Measurements from ENCODE around the gene SNX21. TPM values are rescaled to one million over a fixed set of nuclear protein-coding genes. Genes with fewer than 3 reads are reported as not detected.
A peak's percentile ranks its signal among the peaks of the same experiment; 100 is the strongest.

Gene SNX21
- total and polyA plus RNA-seq, 4 donors: 15.9 to 34.4 (median 23.5) TPM

DNA sequence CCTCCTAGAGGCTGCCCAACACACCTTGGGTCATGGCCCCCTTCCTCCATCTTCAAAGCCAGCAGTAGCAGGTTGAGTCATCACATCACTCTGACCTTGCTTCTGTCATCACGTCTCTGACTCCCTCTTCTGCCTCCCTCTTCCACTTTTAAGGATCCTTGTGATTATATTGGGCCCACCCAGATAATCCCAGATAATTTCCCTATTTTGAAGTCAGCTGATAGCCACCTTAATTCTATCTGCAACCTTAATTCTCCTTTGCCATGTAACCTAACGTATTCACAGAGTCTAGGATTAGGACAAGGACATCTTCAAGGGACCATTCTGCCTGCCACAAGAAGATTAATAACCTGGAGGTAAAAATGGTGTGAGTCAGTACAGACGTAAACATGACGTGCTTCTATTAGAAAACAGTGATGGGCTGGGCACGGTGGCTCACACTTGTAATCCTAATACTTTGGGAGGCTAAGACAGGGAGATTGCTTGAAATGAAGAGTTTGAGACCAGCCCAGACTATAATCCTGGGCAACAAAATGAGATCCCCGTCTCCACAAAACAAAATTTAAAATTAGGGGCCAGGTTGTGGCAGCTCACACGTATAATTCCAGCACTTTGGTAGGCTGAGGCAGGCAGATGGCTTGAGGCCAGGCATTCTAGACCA is 27.1 kb downstream of the SNX21 start:
- Histone ChIP-seq H3K9ac (ENCODE audit: insufficient read depth in 1 of 2, low read length in 2 of 2) (no peak overlapping the region), H3K27ac (ENCODE audit: low read depth in 1 of 2, low read length in 1 of 2) (no peak overlapping the region), H3K4me1 (ENCODE audit: control insufficient read depth in 5 of 5, insufficient read depth in 5 of 5, low read length in 5 of 5) (peaks cover 2 to 19% (median 12%) of the 10 kb centered on the region in 5 donors), H3K27me3 (ENCODE audit: control insufficient read depth in 3 of 3, insufficient read depth in 3 of 3, low read length in 2 of 3) (no peaks in the 10 kb centered on the region), H3K36me3 (ENCODE audit: control insufficient read depth in 4 of 4, insufficient read depth in 4 of 4, low read length in 4 of 4) (peaks cover 0 to 4% (median 0%) of the 10 kb centered on the region in 4 donors), H3K4me3 (no peak overlapping the region), H3K9me3 (ENCODE audit: control insufficient read depth in 4 of 4, insufficient read depth in 3 of 4, low read length in 3 of 4) (no peaks in the 10 kb centered on the region)
- DNase-seq (no peak), ATAC-seq (ENCODE audit: insufficient read depth, low FRiP score) (no peak)
- 63 to 78% methylated on average over 7 of the region's 7 CpGs for WGBS, 2 donors
- no peak for TF ChIP-seq CTCF (IDR thresholded peaks at IDR 0.05; ENCODE audit: control extremely low read depth, extremely low read depth)

DNA sequence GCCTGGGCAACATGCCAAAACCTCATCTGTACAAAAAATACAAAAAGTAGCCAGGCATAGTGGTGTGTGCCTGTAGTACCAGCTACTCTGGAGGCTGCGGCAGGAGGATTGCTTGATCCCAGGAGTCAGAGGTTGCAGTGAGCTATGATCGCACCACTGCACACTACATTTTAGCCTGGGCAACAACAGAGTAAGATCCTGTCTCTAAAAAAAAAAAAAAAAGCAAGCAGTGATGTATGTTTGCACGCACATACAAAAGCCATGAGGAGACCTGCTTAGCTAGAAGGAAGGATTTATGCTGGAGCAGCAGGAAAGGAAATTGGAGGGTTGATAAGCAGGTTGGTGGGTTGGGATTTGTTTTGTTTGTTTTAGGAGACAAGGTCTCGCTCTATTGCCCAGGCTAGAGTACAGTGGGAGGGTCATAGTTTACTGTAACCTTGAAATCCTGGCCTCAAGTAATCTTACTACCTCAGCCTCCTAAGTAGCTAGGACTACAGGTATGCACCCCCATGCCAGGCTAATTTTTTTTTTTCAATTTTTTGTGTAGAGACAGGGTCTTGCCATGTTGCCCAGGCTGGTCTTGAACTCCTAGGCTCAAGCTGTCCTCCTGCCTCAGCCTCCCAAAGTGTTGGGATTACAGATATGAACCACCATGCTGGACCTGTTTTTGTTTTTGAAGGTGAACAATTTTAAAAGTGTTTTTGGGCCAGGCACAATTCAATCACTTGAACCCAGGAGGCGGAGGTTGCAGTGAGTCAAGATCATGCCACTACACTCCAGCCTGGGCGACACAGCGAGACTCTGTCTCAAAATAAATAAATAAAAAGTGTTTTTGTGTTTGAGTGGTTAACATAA is 27.8 kb downstream of the SNX21 start:
- TF ChIP-seq CTCF (IDR thresholded peaks at IDR 0.05; ENCODE audit: control extremely low read depth, extremely low read depth): no peak
- no peaks in the 10 kb centered on the region for H3K9me3 ChIP-seq (ENCODE audit: control insufficient read depth in 4 of 4, insufficient read depth in 3 of 4, low read length in 3 of 4)
- no peak overlapping the region for H3K4me3 ChIP-seq
- no peak overlapping the region for H3K9ac ChIP-seq (ENCODE audit: insufficient read depth in 1 of 2, low read length in 2 of 2)
- H3K27me3 ChIP-seq (ENCODE audit: control insufficient read depth in 3 of 3, insufficient read depth in 3 of 3, low read length in 2 of 3): no peaks in the 10 kb centered on the region
- DNase-seq (peak in 1 of 3 donors; percentile 13), ATAC-seq (ENCODE audit: insufficient read depth, low FRiP score) (no peak)
- H3K36me3 ChIP-seq (ENCODE audit: control insufficient read depth in 4 of 4, insufficient read depth in 4 of 4, low read length in 4 of 4): peaks cover 0 to 4% (median 0%) of the 10 kb centered on the region in 4 donors
- no peak overlapping the region for H3K27ac ChIP-seq (ENCODE audit: low read depth in 1 of 2, low read length in 1 of 2)
- peaks cover 2 to 11% (median 7%) of the 10 kb centered on the region in 5 donors for H3K4me1 ChIP-seq (ENCODE audit: control insufficient read depth in 5 of 5, insufficient read depth in 5 of 5, low read length in 5 of 5)
- WGBS, 2 donors: 92 to 96% methylated on average over 7 of the region's 7 CpGs

DNA sequence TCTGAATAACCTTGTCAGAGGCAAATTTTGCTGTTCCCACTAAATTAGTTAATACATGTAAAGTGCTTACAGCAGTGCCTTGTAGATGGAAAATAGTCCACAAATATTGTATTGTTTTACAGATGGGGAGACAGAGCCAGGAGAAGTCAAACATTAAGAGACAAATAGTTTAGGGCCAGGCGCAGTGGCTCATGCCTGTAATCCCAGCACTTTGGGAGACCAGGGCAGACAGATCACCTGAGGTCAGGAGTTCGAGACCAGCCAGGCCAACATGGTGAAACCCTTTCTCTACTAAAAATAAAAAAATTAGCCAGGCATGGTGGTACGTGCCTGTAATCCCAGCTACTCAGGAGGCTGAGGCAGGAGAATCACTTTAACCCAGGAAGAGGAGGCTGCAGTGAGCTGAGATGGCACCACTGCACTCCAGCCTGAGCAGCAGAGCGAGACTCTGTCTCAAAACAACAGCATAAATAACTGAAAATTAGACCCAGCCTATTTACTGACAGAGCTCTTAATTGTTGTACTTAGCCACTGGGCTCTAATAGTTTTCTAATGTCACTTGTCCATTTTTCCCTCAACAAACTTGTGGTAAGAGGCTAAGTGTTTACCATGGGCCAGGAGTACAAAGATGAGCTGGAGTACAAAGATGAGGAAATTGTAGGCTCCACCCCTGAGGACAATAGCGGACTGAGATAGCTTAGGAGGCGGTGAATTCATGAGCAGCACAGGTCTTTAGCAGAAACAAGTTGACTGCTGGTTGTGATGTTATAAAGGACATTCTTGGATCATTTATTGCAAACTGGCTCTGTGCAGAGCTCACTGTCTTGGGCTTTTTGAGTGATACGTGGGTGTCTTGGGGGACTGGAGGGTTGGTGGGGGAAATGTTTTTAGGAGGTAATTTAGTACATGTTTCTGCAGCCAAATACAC is 30.2 kb downstream of the SNX21 start:
- DNase-seq: no peak

More for the DNA sequence above, 30.2 kb downstream of the SNX21 start:
- H3K36me3 ChIP-seq (ENCODE audit: control insufficient read depth in 4 of 4, insufficient read depth in 4 of 4, low read length in 4 of 4): no peaks in the 10 kb centered on the region
- WGBS, 2 donors: 90 to 91% methylated on average over 7 of the region's 7 CpGs
- H3K27me3 ChIP-seq (ENCODE audit: control insufficient read depth in 3 of 3, insufficient read depth in 3 of 3, low read length in 2 of 3): no peaks in the 10 kb centered on the region
- no peak overlapping the region for H3K9ac ChIP-seq (ENCODE audit: insufficient read depth in 1 of 2, low read length in 2 of 2)
- H3K4me3 ChIP-seq: no peak overlapping the region
- H3K27ac ChIP-seq (ENCODE audit: low read depth in 1 of 2, low read length in 1 of 2): no peak overlapping the region
- TF ChIP-seq CTCF (IDR thresholded peaks at IDR 0.05; ENCODE audit: control extremely low read depth, extremely low read depth): no peak
- no peaks in the 10 kb centered on the region for H3K9me3 ChIP-seq (ENCODE audit: control insufficient read depth in 4 of 4, insufficient read depth in 3 of 4, low read length in 3 of 4)
- H3K4me1 ChIP-seq (ENCODE audit: control insufficient read depth in 5 of 5, insufficient read depth in 5 of 5, low read length in 5 of 5): peaks cover 0 to 2% (median 0%) of the 10 kb centered on the region in 5 donors
- no peak for ATAC-seq (ENCODE audit: insufficient read depth, low FRiP score)
